ENCODE results near the gene SEPTIN3. TPM values are rescaled to one million over a fixed set of nuclear protein-coding genes. Genes with fewer than 3 reads are reported as not detected.

SEPTIN3 gene
- total RNA-seq, 1 experiment from 2014 or later: 1.5 TPM

DNA sequence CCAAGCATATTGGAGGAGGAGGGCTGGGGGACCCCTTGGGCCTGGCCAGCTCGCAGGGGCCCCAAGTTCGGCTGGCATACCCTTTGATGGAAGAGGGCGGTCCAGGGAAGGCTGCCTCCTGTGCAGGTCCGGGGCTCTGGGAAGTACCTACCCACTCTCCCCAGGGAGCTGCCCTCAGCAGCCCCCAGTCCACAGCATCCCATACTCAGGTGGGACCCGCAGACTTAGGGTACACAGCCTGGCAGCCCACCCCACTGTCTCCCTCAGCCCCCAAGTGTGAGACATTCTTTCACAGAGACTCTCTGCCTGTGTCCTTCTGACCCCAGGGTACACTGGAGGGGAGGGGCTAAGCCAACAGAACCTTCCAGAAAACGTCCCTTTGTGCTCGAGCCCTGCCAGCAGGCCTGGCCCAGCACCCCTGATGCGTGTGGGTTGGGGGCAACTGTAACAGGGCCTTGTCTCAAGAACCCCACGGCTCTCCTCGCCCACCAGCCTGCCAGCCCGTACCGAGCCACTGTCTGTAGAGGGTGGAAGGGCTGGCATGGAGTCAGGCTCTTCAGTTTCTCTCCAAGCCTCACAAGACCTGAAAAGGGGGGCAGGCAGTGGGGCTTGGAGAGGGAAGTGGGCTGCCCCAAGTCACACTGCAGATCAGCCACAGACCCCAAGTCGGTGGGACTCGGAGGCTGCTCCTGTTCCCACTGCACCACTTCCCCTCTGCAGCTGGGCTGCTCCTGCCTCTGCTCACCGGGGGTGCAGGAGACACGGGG is 35.6 kb upstream of the SEPTIN3 start:
- no peak for DNase-seq
- H3K79me2 ChIP-seq (ENCODE audit: low read depth): no peaks in the 10 kb centered on the region
- no peaks in the 10 kb centered on the region for H3K4me1 ChIP-seq (replicated peaks; ENCODE audit: insufficient read depth)
- 0 out of 2 replicates have a peak, but pooled peaks cover under 1% of the 10 kb centered on the region for H3K36me3 ChIP-seq (ENCODE audit: low read depth)
- H3K27me3 ChIP-seq (ENCODE audit: insufficient read depth, low read depth): no peaks in the 10 kb centered on the region
- no peak overlapping the region for H2AFZ ChIP-seq
- H3K27ac ChIP-seq: no peak overlapping the region
- no peak for TF ChIP-seq CTCF (conservative IDR thresholded peaks at IDR 0.05)
- TF ChIP-seq EZH2 (IDR thresholded peaks at IDR 0.05; ENCODE audit: low read depth): no peak
- intact Hi-C loops (cut with micrococcal nuclease; ENCODE audit: unreplicated experiment): no loop called here
- ChIA-PET CTCF (no interaction called here), POLR2A (ENCODE audit: unreplicated experiment) (interaction anchor here (0.6 kb wide), 1 partner anchor 1326 kb away, joined by 4 read pairs; no protein-coding TSS in a partner anchor)
- H3K9me2 ChIP-seq (ENCODE audit: insufficient read depth): no peaks in the 10 kb centered on the region
- H3K4me2 ChIP-seq: no peak overlapping the region
- peaks cover 6% of the 10 kb centered on the region; the same call in 1 of the 2 replicates for H3F3A ChIP-seq (ENCODE audit: insufficient read depth, low read depth)
- no peak overlapping the region for H3K4me3 ChIP-seq
- no peaks in the 10 kb centered on the region for H3K9me3 ChIP-seq (ENCODE audit: insufficient read depth, low read depth)
- no peaks in the 10 kb centered on the region for H4K20me1 ChIP-seq (ENCODE audit: insufficient read depth)
- no TSS peak for BruUV-seq (replicated peaks)

DNA sequence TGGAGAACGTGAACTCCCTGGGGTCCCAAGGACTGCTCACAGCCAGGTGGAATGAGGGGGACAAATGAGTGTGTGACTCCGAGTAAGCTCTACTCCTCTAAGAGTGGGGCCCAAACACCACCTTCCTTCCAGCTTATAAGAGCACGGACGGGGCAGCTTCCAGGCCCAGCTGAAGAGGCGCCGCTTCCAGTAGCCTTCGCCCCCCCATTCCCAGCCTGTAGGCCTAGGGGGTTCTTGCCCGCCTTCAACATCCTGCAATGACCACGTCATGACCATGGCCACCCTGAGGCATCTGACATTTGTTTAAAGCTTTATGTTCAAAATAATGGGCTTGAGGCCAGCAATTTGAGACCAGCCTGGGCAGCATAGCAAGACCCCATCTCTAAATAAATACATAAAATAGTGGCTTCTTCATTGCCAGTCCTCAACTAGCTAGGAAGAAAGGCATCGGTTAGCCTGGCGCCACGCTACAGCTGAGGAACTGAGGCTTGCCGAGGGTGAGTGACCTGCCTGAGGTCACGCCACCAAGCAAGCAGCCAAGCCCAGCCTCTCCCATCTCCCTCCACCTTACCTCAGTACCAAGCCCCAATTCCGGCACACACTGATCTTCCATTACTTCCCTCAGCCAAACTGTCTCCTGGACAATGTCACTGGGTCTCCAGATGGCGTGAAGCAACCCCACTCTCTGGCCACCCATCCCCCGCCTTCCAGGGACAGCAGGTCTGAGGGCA is 34.8 kb upstream of the SEPTIN3 start:
- no peak for DNase-seq

More for the DNA sequence above, 34.8 kb upstream of the SEPTIN3 start:
- no TSS peak for BruUV-seq (replicated peaks)
- intact Hi-C loops (cut with micrococcal nuclease; ENCODE audit: unreplicated experiment): no loop called here
- 0 out of 2 replicates have a peak, but pooled peaks cover 4% of the 10 kb centered on the region for H3K36me3 ChIP-seq (ENCODE audit: low read depth)
- no peaks in the 10 kb centered on the region for H3K27me3 ChIP-seq (ENCODE audit: insufficient read depth, low read depth)
- 0 out of 2 replicates have a peak, but pooled peaks cover 6% of the 10 kb centered on the region for H3F3A ChIP-seq (ENCODE audit: insufficient read depth, low read depth)
- no peak overlapping the region for H3K27ac ChIP-seq
- ChIA-PET CTCF (no interaction called here), POLR2A (ENCODE audit: unreplicated experiment) (no interaction called here)
- H3K4me1 ChIP-seq (replicated peaks; ENCODE audit: insufficient read depth): no peaks in the 10 kb centered on the region
- peaks cover 3% of the 10 kb centered on the region; the same call in 1 of the 2 replicates for H3K79me2 ChIP-seq (ENCODE audit: low read depth)
- TF ChIP-seq CTCF (conservative IDR thresholded peaks at IDR 0.05): no peak
- TF ChIP-seq EZH2 (IDR thresholded peaks at IDR 0.05; ENCODE audit: low read depth): no peak
- H3K4me3 ChIP-seq: no peak overlapping the region
- H2AFZ ChIP-seq: no peak overlapping the region
- H3K9me2 ChIP-seq (ENCODE audit: insufficient read depth): no peaks in the 10 kb centered on the region
- no peaks in the 10 kb centered on the region for H3K9me3 ChIP-seq (ENCODE audit: insufficient read depth, low read depth)
- H4K20me1 ChIP-seq (ENCODE audit: insufficient read depth): no peaks in the 10 kb centered on the region
- H3K4me2 ChIP-seq: no peak overlapping the region
